Fibroblast of the aortic adventitia (primary cell): Measurements from ENCODE around the gene WWP2. TPM values are rescaled to one million over a fixed set of nuclear protein-coding genes. Genes with fewer than 3 reads are reported as not detected.
"Not testable (repeated sequence)": the region's sequence is repeated elsewhere in the genome, so short reads cannot be mapped to it uniquely, and the experiment has no call there.

Experiments used
- DNase-seq: peaks from one replicate; pipeline ENCODE4 v3.0.0-alpha.2; 2010; ENCODE audit warnings: low read depth
- H3K4me3 ChIP-seq: 2 replicates; pipeline ENCODE4 v1.5.1; 2011; ENCODE audit warnings: low read depth, mild to moderate bottlenecking, control low read depth, low read length, moderate library complexity
- total RNA-seq: library from RNA; depleted of rRNA; stranded (reverse); fragments of >200 nt; gene quantifications from 2 replicates; pipeline ENCODE4 v1.2.3, GENCODE V29; 2012; ENCODE audit warnings: low replicate concordance
- TF ChIP-seq, protein P1 (sequence below): IDR thresholded peaks from 2 replicates; pipeline ENCODE4 v1.5.1; 2011; ENCODE audit warnings: mild to moderate bottlenecking, low read length, control low read depth, inconsistent platforms; ENCODE audit not compliant: insufficient read depth

WWP2 gene
- total RNA-seq, 1 donor: 28.7 TPM

DNA sequence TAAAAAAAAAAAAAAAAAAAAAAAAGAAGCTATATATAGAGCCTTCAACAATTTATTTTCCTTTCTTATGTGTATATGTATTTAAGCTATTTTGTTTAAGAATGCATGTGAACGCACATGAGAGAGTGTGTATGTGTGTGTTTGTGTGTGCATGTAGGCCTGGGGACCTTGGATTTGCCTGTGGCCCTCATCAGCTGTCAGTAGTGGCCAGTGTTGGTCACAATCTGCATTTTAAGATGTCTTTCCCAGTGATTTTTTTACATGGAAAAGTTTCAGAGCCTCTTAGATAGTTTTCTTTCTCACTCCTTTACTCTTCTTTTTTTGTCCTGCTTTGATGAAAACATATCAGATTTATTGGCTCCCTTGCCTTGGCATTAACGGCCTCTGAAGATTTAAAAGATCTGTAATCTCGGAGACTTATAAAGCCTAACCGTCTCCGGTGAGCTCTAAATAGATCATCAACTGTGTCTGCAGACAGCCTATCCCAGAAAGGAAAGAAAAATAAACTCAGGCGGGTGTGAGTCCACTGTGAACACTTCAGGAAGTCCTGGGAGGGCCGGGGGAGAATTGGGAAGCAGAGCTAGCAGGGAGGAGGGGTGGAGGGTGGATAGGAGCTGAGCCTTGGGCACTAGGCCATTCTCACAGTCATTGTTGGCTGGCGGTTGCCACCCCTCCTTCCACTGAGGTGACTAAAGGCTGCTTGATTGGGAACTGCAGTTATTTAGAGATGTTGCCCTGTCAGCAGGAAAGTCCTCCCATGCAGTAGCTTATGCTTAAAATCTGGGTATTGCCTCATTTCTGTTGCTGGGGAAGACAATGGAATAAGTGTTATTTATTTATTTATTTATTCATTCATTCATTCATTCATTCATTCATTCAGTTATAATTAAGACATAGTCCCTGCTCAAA is 86.8 kb downstream of the WWP2 start:
- peak overlapping the region; percentile 25 for H3K4me3 ChIP-seq
- peak; percentile 96 for DNase-seq
- TF ChIP-seq, protein P1, sequence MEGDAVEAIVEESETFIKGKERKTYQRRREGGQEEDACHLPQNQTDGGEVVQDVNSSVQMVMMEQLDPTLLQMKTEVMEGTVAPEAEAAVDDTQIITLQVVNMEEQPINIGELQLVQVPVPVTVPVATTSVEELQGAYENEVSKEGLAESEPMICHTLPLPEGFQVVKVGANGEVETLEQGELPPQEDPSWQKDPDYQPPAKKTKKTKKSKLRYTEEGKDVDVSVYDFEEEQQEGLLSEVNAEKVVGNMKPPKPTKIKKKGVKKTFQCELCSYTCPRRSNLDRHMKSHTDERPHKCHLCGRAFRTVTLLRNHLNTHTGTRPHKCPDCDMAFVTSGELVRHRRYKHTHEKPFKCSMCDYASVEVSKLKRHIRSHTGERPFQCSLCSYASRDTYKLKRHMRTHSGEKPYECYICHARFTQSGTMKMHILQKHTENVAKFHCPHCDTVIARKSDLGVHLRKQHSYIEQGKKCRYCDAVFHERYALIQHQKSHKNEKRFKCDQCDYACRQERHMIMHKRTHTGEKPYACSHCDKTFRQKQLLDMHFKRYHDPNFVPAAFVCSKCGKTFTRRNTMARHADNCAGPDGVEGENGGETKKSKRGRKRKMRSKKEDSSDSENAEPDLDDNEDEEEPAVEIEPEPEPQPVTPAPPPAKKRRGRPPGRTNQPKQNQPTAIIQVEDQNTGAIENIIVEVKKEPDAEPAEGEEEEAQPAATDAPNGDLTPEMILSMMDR: peak; percentile 22

GRCh38 chr16:69851491-69852240 is 89.5 kb downstream of the WWP2 start:
- no peak overlapping the region for H3K4me3 ChIP-seq
- TF ChIP-seq, protein P1: no peak
- DNase-seq: peak; percentile 66

DNA sequence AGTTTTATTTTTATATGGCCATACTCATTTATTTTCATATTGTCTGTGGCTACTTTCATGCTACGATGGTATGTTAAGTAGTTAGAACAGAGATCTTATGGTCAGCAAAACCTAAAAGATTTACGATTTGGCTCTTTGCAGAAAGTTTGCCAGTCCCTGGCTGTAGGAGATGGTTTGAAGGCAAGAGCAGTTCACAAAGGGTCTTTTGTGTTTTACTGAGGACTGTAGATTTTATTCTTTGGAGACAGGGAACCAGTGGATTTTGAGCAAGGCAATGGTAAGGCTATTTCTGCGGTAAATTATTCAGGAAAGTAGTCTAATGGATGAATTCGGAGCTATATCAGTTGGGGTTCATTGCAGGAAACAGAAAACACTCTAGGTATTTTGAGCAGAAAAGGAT is 90.7 kb downstream of the WWP2 start:
- DNase-seq: no peak
- TF ChIP-seq, protein P1: no peak
- no peak overlapping the region for H3K4me3 ChIP-seq

- no peak for DNase-seq
- H3K4me3 ChIP-seq: no peak overlapping the region
- TF ChIP-seq, protein P1: no peak
Observed at GRCh38 chr16:69853481-69853880, 91.3 kb downstream of the WWP2 start.

DNA sequence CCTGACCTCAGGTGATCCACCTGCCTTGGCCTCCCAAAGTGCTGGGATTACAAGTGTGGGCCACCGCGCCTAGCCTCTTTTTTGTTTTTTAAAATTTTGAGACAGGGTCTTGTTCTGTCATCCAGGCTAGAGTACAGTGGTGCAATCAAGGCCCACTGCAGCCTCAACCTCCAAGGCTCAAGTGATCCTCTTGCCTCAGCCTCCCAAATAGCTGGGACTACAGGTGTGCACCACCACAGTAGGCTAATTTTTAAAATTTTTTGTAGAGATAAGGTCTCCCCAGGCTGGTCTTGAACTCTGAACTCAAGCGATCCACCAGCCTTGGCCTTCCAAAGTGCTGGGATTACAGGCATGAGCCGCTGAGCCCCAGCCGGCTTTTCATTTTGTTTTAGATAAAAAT is 92.6 kb downstream of the WWP2 start:
- not testable (repeated sequence) for DNase-seq

GRCh38 chr16:69855592-69855991 is 93.5 kb downstream of the WWP2 start:
- no peak overlapping the region for H3K4me3 ChIP-seq
- TF ChIP-seq, protein P1: no peak
- DNase-seq: peak; percentile 44

More for the DNA sequence above, 92.6 kb downstream of the WWP2 start:
- H3K4me3 ChIP-seq: not testable (repeated sequence)
